HL-60 (cell line): ENCODE measurements around the gene VWA2.

Source experiments
- DNase-seq, 2 experiments: peaks; one replicate each; pipeline ENCODE4 v3.0.0-alpha.2; 2010 to 2020; ENCODE audit warnings: low read depth in 1 of 2, low spot score in 1 of 2
- H3K27ac ChIP-seq: fragments of 250-450 bp; sonication (Bioruptor Pico); replicated peaks from 2 replicates; pipeline ENCODE4 v1.5.1; 2020; ENCODE audit warnings: mild to moderate bottlenecking, moderate library complexity
- H3K27me3 ChIP-seq: fragments of 250-450 bp; sonication (Bioruptor Pico); 2 replicates; pipeline ENCODE4 v1.5.1; 2021; ENCODE audit warnings: mild to moderate bottlenecking, moderate library complexity; ENCODE audit not compliant: insufficient read depth, poor library complexity, severe bottlenecking
- H3K4me3 ChIP-seq: replicated peaks from 2 replicates; pipeline ENCODE4 v1.5.1; 2011; ENCODE audit warnings: mild to moderate bottlenecking, control low read depth, low read length; ENCODE audit not compliant: insufficient read depth
- CTCF ChIP-seq: IDR thresholded peaks from one replicate; pipeline ENCODE4 v1.5.1; 2011; ENCODE audit warnings: low read length, control low read depth, inconsistent platforms; ENCODE audit not compliant: insufficient read depth
- GABPA ChIP-seq: IDR thresholded peaks from 2 replicates; pipeline ENCODE4 v1.6.1; 2012; ENCODE audit warnings: low read depth
- POLR2AphosphoS5 ChIP-seq: IDR thresholded peaks from 2 replicates; pipeline ENCODE4 v1.6.1; 2012; ENCODE audit warnings: low read depth
- REST ChIP-seq: IDR thresholded peaks from 2 replicates; pipeline ENCODE4 v1.6.1; 2012; ENCODE audit warnings: low read depth; ENCODE audit not compliant: insufficient replicate concordance
- SPI1 ChIP-seq: IDR thresholded peaks from 2 replicates; pipeline ENCODE4 v1.6.1; 2012; ENCODE audit warnings: low read depth, mild to moderate bottlenecking, borderline replicate concordance

Gene VWA2

GRCh38 chr10:114291076-114291475 is 52.0 kb downstream of the VWA2 start:
- Histone ChIP-seq H3K27ac (no peak overlapping the region), H3K4me3 (no peak overlapping the region), H3K27me3 (no peaks in the 10 kb centered on the region)
- TF ChIP-seq POLR2AphosphoS5 (no peak), CTCF (no peak), REST (no peak), SPI1 (no peak), GABPA (no peak)
- DNase-seq: no peak

GRCh38 chr10:114291516-114291915 is 52.5 kb downstream of the VWA2 start:
- DNase-seq: no peak
- no peaks in the 10 kb centered on the region for H3K27me3 ChIP-seq

GRCh38 chr10:114293075-114293474 is 54.0 kb downstream of the VWA2 start:
- H3K27ac ChIP-seq: no peak overlapping the region
- H3K4me3 ChIP-seq: no peak overlapping the region
- TF ChIP-seq SPI1: no peak
- TF ChIP-seq CTCF: no peak
- no peak for TF ChIP-seq GABPA
- no peak for TF ChIP-seq POLR2AphosphoS5
- TF ChIP-seq REST: no peak
- no peaks in the 10 kb centered on the region for H3K27me3 ChIP-seq
- DNase-seq: no peak

More at GRCh38 chr10:114291516-114291915, 52.5 kb downstream of the VWA2 start:
- Histone ChIP-seq H3K4me3 (no peak overlapping the region), H3K27ac (no peak overlapping the region)
- no peak for TF ChIP-seq CTCF

- no peak for TF ChIP-seq POLR2AphosphoS5
- TF ChIP-seq REST: no peak
- TF ChIP-seq CTCF: no peak
- TF ChIP-seq GABPA: no peak
- TF ChIP-seq SPI1: no peak
- Histone ChIP-seq H3K27ac (no peak overlapping the region), H3K4me3 (no peak overlapping the region), H3K27me3 (no peaks in the 10 kb centered on the region)
- no peak for DNase-seq
Measured at GRCh38 chr10:114294549-114294948, 55.5 kb downstream of the VWA2 start.
